Endothelial cell of umbilical vein (primary cell): ENCODE measurements around the gene NOS2.
"Not testable (repeated sequence)": the region's sequence is repeated elsewhere in the genome, so short reads cannot be mapped to it uniquely, and the experiment has no call there.

Source experiments
- CTCF ChIP-seq, 2 donors: IDR thresholded peaks; 1 replicate in 1 of 2; 2 replicates in 1 of 2; pipeline ENCODE4 v1.5.1; 2011; ENCODE audit warnings: low read length in 2 of 2, mild to moderate bottlenecking in 2 of 2, moderate library complexity in 2 of 2, control low read depth in 1 of 2, inconsistent platforms in 1 of 2, low read depth in 1 of 2; ENCODE audit not compliant: insufficient read depth in 1 of 2; ENCODE audit errors: extremely low read depth in 1 of 2
- EZH2 ChIP-seq: IDR thresholded peaks from 2 replicates; pipeline ENCODE4 v1.6.1; 2012; ENCODE audit warnings: borderline replicate concordance, low read depth, mild to moderate bottlenecking, moderate library complexity, low read length, inconsistent platforms; ENCODE audit not compliant: severe bottlenecking
- GATA2 ChIP-seq: IDR thresholded peaks from 2 replicates; pipeline ENCODE4 v1.7.0; 2011; ENCODE audit warnings: low read depth, mild to moderate bottlenecking, moderate library complexity, mixed read lengths, low read length; ENCODE audit not compliant: insufficient read length, insufficient read depth
- JUN ChIP-seq: IDR thresholded peaks from 2 replicates; pipeline ENCODE4 v1.6.1; 2011; ENCODE audit warnings: borderline replicate concordance, low read depth; ENCODE audit not compliant: insufficient read length, insufficient read depth
- MAX ChIP-seq: IDR thresholded peaks from 2 replicates; pipeline ENCODE4 v1.6.1; 2011; ENCODE audit not compliant: insufficient read depth, insufficient read length
- MYC ChIP-seq: IDR thresholded peaks from one replicate; pipeline ENCODE4 v1.6.1; 2011; ENCODE audit warnings: mild to moderate bottlenecking, low read depth, low read length
- POLR2A ChIP-seq: IDR thresholded peaks from 2 replicates; pipeline ENCODE4 v1.6.1; 2012; ENCODE audit warnings: low read depth, mild to moderate bottlenecking, control low read depth, low read length
- POLR2AphosphoS5 ChIP-seq: IDR thresholded peaks from 2 replicates; pipeline ENCODE4 v1.6.1; 2012; ENCODE audit warnings: low read depth, mild to moderate bottlenecking, control low read depth, low read length, moderate library complexity; ENCODE audit not compliant: insufficient read depth

GRCh38 chr17:27829143-27829711, 28.9 kb upstream of the NOS2 start:
- TF ChIP-seq CTCF (IDR thresholded peaks at IDR 0.05; ENCODE audit: extremely low read depth in 1 of 2, insufficient read depth in 1 of 2, low read depth in 1 of 2, low read length in 2 of 2); EZH2; POLR2A; POLR2AphosphoS5; MAX; GATA2; JUN; MYC: not testable (repeated sequence)
